Right lobe of liver (tissue), 4 donors: ENCODE results near the gene OPTC.

ENCODE experiments used
- CTCF ChIP-seq, 4 donors: fragments of 200-600 bp in 3 of 4; fragments of 450-650 bp in 1 of 4; IDR thresholded peaks; one replicate each; pipeline versions ENCODE4 v1.5.1 to v1.8.0; 2016 to 2022; ENCODE audit warnings: antibody characterized with exemption in 4 of 4, mild to moderate bottlenecking in 2 of 4
- POLR2A ChIP-seq: fragments of 450-650 bp; IDR thresholded peaks from one replicate; pipeline ENCODE4 v1.6.1; 2017; ENCODE audit warnings: antibody characterized with exemption, mild to moderate bottlenecking
- donor health status: DM: no; HTN: no; CAD: no.
- donor health status: DM: no; HTN: no; CAD: no.
- donor health status: DM: no; HTN: yes; CAD: no.

GRCh38 chr1:203481196-203481595 lies 12.8 kb upstream of the OPTC start:
- TF ChIP-seq CTCF (IDR thresholded peaks at IDR 0.05) (no peak), POLR2A (no peak)
